Activated T-cell treated with anti-CD3 and anti-CD28 coated beads for 48 hours (primary cell): ENCODE data around the gene EEF1A1.
"Not testable (repeated sequence)": the region's sequence is repeated elsewhere in the genome, so short reads cannot be mapped to it uniquely, and the experiment has no call there.

ENCODE experiments used
- DNase-seq: peaks from one replicate; pipeline ENCODE4 v3.0.0-alpha.2; 2020; ENCODE audit warnings: low read depth

The EEF1A1 gene

DNA sequence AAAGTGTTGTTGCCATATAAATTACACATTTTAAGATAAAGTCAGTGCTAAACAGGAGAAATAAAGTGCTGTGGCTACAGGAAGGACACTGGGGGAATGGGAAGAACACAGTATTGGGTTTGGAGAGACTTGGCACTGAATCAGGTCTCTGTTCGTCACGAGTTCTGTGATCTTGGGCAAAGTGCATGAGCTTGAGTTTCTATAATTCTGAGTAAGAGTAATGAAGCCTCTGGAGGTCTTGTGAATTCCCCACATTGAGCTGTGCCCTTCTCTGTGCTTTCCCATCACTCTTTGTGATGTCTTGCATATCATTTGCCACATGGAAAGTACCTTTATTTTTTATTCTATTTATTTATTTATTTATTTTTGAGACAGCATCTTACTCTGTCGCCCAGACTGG is 16.8 kb upstream of the EEF1A1 start:
- DNase-seq = no peak

DNA sequence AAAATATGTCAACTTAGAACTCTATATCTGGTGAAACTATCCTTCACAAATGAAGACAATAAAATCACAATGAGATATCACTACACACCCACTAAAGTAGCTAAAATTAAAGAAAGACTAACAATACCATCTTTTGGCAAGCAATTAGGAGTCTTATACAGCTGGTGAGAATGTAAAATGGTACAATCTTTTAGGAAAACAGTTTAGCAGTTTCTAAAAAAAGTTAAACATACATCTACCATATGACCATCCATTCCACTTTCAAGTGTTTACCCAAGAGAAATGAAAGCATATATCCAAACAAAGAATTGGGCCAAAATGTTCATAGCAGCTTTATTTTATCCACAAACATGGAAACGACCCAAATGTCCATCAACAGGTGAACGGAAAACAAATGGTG is 13.8 kb upstream of the EEF1A1 start:
- no peak for DNase-seq

DNA sequence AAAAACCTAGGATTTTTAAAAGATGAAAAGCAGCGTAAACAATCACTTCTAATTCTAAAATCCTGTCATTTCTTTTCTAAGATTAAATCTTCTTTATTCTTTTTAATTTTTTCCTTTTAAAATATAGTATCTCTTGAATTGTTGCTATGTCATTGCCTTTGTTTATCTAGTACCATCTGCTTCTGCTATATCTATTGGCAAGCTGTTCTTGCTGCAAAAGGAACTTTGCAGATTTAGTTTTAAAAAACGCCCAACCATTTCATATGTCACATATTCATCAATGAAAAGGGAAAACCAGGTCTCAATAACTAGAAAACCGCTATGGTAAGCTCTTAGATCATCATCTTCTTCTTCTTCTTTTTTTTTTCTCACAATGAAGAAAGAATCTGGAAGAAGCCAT is 11.5 kb upstream of the EEF1A1 start:
- DNase-seq = no peak

DNA sequence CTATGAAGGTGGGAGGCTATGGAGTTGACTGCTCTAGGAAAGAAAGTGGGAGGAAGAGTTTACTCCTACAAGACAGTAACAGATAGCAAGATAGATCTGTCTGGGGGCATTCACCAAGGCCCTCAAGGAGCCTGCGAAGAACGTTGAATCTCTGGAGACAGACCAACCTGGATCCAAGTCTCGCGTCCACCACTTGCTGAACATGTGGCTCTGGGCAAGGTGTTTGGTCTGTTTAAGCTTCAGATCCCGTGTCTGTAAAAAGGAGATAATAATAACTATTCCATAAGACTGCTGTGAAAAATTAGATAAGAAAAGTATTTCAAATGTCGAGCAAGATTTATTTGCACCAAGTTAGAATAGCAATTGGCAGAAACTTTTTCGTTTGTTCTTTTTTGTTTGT is 8.1 kb upstream of the EEF1A1 start:
- no peak for DNase-seq

DNA sequence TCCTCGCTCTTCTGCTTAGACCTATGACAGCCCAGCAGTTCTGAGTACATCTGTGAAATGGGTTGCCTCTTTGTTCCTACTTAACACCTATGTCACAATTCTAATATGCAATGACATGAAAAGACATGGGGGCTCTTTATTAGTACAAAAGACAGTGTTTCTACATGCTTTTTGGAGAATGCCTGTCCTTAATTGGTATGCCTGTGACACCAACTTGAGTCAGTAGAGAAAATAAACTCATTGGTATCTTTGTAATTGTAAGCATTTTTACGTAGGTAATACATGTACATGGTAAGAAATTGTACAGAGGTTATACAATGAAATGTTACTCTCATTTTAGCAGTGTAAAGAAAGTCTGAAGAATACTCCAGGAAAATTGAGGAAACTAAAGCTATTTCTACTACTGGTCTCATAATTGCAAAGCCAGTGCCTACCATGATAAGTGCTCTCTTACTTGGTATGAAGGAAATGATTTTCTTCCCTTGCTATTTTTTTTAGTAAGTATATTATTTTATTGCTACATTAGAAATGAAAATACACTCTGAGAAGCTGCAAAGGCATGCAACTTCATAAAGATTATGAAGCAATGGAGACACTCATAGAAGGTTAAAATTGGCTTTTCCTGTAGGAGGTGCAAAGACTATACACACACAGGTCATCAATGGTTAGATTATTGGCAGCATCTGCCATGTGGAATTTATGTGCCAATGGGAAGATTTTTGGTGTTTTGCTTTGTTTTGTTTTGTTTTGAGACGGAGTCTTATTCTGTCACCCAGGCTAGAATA is 4.9 kb upstream of the EEF1A1 start:
- DNase-seq = no peak

DNA sequence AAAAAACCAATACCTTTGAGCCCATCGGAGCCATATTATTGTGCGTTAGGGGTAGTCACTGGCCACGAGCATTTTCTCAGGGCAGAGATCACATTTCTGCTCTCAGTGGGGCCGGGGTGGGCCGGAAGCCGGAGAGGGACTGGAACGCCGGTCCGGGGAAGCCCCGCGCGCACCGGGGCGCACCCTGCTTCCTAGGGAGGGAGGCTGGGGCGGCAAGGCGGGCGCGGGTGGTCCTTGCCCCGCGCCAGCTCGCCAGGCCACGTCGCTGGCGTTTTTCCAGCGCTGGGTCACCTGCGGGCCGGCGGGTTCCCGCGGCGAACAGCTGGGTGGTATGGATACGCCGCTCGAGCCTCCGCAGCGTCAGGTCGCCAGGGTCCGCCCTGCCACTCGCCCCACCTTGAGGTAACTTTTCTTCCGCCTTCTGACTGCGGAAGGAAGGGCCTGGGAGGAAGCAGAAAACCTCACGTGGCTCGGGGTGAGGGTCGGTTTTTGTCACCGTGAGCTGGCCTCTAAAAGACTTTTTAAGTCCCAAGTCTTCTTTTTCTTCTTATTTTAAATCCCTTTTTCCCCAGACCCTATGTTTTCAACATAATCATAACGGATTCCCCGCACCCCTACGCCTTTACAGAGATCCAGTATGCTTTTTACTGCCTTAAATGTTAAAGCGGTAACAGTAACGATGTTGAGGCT is 2.7 kb upstream of the EEF1A1 start:
- DNase-seq = peak; percentile 76

DNA sequence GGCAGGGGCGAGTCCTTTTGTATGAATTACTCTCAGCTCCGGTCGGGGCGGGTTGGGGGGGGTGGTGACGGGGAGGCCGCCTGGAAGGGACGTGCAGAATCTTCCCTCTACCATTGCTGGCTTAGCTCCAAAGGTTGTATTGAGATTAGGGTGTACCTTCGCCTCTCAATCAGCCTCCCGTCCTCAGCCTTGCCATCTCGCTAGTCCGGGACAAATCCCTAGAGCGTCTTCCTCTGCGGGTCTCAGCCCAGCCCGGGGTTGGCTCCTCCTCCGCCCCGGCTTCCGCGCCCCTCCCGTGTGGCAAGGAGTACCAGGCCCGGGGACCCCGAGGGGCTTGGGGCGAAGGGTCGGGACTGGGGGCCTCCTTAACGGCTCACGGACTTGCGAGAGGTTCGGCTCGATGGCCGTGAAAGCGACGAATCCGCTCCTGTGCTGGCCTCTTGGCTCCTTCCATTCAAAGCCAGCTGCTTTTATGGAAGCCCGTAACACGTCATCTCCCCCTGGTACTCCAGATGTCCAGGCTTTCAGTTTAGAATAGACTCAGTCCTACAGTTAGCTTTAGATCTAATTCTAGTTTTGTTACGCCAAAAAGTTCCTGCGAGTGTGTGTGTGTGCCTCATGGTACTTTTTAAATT is 636 bp upstream of the EEF1A1 start:
- DNase-seq = peak; percentile 73

DNA sequence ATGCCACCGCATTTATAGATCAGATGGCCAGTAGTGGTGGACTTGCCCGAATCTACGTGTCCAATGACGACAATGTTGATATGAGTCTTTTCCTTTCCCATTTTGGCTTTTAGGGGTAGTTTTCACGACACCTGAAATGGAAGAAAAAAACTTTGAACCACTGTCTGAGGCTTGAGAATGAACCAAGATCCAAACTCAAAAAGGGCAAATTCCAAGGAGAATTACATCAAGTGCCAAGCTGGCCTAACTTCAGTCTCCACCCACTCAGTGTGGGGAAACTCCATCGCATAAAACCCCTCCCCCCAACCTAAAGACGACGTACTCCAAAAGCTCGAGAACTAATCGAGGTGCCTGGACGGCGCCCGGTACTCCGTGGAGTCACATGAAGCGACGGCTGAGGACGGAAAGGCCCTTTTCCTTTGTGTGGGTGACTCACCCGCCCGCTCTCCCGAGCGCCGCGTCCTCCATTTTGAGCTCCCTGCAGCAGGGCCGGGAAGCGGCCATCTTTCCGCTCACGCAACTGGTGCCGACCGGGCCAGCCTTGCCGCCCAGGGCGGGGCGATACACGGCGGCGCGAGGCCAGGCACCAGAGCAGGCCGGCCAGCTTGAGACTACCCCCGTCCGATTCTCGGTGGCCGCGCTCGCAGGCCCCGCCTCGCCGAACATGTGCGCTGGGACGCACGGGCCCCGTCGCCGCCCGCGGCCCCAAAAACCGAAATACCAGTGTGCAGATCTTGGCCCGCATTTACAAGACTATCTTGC is 725 bp downstream of the EEF1A1 start:
- DNase-seq = peak; percentile 71

DNA sequence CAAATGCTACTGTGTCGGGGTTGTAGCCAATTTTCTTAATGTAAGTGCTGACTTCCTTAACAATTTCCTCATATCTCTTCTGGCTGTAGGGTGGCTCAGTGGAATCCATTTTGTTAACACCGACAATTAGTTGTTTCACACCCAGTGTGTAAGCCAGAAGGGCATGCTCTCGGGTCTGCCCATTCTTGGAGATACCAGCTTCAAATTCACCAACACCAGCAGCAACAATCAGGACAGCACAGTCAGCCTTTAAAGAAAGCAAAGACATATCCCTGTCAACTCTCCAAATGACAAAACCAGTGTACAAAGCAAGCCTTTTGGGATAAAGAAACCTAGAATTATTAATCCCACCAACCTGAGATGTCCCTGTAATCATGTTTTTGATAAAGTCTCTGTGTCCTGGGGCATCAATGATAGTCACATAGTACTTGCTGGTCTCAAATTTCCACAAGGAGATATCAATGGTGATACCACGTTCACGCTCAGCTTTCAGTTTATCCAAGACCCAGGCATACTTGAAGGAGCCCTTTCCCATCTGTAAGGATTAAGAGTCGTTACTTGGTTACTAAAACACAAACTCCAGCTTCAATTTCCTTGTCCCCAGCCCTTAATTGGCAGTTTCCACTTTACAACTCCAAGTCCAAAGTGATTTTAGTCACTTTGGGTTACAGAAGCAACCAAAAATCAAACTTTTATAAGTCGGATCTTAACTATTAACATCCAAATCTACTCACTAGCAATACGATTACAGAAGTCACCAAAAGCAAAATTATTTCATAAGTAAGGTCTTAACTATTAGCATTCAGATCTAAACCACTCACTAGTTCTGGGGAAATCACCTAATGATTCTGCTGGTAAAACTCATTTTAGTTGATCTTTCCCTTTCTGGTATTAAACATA is 1.6 kb downstream of the EEF1A1 start:
- not testable (repeated sequence) for DNase-seq

DNA sequence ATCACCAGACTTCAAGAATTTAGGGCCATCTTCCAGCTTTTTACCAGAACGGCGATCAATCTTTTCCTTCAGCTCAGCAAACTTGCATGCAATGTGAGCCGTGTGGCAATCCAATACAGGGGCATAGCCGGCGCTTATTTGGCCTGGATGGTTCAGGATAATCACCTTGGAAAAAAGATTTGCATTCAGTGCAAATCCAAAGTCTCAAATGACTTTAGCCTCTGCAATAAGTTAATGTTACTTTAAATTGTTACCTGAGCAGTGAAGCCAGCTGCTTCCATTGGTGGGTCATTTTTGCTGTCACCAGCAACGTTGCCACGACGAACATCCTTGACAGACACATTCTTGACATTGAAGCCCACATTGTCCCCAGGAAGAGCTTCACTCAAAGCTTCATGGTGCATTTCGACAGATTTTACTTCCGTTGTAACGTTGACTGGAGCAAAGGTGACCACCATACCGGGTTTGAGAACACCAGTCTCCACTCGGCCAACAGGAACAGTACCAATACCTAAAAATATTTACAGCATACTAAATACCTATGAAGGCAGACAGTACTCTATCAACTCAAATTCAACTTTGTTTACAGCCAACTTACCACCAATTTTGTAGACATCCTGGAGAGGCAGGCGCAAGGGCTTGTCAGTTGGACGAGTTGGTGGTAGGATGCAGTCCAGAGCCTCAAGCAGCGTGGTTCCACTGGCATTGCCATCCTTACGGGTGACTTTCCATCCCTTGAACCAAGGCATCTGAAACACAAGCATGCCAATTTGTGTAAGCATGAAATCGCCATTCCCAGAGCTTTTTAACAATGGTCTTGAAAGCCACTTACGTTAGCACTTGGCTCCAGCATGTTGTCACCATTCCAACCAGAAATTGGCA is 2.5 kb downstream of the EEF1A1 start:
- DNase-seq = not testable (repeated sequence)

DNA sequence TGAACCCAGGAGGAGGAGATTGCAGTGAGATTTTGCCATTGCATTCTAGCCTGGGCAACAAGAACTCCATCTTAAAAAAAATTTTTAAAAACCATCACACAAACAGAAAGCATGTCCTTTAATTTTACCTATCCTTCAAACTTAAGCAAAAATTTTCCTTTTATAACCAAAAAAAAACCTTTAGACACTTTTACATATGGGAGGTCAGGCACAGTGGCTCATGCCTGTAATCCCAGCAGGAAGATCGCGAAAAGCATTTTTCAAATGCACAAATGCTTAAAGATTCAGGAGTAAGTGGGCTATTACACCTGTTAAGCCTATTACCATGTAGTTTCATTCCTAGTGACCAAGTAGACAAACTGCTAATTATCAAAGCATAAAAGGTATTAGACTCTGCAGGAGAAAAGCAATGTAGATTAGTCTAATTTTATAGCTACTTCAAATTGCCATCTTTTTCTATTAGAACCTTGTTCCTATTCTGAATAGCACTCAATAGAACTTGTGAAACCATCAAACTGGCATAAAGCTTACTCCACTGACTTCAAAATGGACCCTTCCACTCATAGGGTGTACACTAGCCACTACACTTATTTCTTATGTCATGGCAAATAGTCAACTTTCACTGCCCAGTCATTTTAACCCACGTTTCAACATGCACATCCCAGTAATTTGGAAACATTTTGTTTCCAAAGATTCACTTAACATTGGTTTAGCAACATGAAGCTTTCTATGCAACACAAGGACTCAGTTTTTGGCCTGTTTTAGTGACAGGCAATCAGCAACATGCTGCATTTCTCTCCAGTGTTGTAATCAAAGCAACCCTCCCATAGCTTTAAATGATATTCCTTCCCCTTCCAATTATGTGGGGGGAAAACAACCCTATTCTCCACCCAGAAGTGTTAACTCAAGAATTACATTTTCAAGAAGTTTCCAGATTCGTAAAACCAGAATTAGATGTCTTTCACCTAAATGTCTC is 4.0 kb downstream of the EEF1A1 start:
- no peak for DNase-seq

DNA sequence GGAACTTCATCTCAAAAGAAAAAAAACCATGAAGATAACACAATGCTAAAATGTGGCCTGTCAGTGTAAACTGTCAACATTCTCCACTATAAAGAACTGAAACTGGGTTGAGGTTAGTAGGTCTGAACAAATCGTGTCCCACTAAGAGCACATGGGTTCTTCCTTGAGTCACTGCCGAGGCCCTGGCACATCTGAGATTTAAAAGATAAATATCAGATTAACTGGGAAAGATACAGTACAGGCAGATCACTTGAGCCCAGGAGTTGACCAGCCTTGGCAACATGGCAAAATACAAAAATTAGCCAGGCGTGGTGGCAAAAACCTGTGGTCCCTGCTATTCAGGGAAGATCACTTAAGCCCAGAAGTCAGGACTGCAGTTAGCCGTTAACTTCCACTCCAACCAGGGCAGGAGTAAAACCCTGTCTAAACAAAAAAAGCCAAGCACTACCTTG is 5.6 kb downstream of the EEF1A1 start:
- DNase-seq = no peak

DNA sequence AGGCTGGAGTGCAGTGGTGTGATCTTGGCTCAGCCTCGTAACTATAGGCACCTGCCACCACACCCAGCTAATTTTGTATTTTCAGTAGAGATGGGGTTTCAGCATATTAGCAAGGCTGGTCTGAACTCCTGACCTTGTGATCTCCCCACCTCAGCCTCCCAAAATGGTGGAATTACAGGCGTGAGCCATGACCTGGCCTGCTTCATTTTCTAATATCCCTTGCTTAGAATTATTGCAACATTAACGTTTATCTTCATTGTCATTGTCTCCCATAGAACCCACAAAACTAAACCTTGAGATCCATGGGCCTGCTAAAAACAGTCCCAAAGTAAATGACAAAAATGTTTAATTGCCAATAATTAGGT is 6.1 kb downstream of the EEF1A1 start:
- peak; percentile 40 for DNase-seq

DNA sequence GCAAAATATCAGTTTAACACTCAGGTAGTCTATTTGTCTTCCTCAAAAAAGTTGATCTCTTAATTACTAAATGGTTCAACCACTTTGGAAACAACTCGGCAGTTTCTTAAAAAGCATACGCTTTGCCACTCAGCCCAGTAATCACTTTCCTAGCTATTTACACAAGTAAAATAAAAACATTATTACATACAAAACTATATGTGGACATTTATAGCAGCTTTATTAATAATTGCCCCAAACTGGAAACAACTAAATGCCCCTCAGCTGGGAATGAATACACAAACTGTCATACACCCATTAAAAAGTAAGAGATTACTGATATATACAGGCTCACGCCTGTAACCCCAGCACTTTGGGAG is 7.4 kb downstream of the EEF1A1 start:
- DNase-seq = no peak

DNA sequence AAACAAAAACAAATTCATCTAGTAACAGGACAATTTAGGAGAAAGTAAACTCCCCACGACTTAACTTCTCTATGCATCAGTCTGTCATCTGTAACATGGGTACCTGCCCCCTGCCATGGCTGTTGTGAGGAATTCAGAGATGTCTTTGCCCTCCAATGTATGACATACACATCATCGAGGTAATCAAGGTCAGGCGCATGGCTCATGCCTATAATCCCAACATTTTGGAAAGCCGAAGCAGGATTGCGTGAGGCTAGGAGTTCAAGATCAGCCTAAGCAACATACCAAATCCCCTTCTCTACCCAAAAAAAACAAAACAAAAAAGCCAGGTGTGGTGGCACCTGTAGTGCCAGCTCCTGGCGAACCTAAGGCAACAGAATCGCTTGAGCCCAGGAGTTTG is 9.0 kb downstream of the EEF1A1 start:
- DNase-seq = no peak

DNA sequence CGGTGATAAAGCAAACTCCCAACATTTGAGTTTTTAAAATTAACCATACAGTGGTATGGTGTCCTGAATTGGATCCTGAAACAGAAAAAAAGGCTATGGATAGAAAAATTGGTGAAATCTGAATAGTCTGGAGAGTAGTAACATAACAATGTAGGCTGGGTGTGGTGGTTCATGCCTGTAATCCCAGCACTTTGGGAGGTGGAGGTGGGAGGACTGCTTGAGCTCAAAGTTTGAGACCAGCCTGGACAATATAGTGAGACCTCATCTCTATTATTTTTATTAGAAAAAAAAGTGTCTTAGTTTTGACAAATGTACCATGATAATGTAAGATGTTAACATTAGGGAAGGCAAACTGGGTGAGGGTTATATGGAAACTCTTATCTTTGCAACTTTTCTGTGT is 11.0 kb downstream of the EEF1A1 start:
- DNase-seq = no peak

DNA sequence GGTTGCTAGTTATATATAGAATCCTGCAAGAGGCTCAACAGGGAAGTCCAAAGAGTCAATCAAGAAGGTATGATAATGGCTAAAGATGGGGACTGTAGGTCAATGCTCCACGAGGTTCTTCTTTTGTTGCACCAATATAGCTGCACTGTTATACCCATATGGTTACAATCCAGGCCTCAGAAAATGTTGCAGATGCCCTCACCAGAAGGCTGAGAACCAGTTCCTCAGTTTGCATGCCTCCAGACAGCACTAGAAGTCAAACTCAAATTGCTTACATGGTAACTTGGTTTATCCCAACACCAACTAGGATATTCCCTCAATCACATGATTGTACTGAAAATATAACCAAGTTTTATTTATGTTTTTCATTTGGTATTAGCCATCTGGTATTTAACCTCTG is 12.1 kb downstream of the EEF1A1 start:
- no peak for DNase-seq

DNA sequence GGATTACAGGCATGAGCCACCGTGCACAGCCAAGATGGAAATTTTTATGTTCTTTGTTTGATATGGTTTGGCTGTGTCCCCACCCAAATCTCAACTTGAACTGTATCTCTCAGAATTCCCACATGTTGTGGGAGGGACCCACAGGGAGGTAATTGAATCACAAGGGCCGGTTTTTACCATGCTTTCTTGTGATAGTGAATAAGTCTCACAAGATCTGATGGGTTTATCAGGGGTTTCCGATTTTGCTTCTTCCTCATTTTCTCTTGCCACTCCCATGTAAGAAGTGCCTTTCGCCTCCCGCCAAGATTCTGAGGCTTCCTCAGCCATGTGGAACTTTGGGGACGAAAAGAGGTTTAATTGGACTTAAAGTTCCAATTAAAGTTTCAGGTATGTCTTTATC is 14.6 kb downstream of the EEF1A1 start:
- DNase-seq = no peak

DNA sequence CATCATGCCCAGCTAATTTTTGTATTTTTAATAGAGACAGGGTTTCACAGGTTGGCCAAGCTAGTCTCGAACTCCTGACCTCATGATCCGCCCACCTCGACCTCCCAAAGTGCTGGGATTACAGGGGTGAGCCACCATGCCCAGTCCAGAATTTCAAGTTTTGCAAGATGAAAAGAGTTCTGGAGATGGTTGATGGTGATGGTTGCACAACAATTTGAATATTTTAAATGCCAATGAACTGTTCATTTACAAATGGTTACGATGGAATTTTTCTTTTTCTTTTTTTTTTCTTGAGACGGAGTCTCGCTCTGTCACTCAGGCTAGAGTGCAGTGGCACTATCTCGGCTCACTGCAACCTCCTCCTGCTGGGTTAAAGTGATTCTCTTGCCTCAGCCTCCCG is 15.1 kb downstream of the EEF1A1 start:
- not testable (repeated sequence) for DNase-seq
